OCI-LY7 (cell line): ENCODE measurements around the gene SLCO1A2. TPM values are rescaled to one million over a fixed set of nuclear protein-coding genes. Genes with fewer than 3 reads are reported as not detected.

Experiments
- BruUV-seq: library from RNA; stranded (reverse); fragments of 400-500 nt; replicated peaks from 2 replicates; lab custom pipeline; 2021; lab: Mats Ljungman, UMichigan
- CTCF ChIA-PET: fragments of 300-600 bp; sonication (Branson Sonifier 250); formaldehyde crosslinking; loops from one replicate; lab custom pipeline; 2022; ENCODE audit warnings: antibody characterized with exemption; ENCODE audit not compliant: unreplicated experiment; lab: Charles Lee
- POLR2A ChIA-PET: fragments of 300-600 bp; sonication (Branson Sonifier 250); formaldehyde crosslinking; loops from one replicate; lab custom pipeline; 2022; ENCODE audit warnings: antibody characterized with exemption; lab: Charles Lee
- DNase-seq: peaks from one replicate; pipeline ENCODE4 v3.0.0-alpha.2; 2015; ENCODE audit warnings: low spot score
- H2AFZ ChIP-seq: fragments of 200-600 bp; sonication (generic), shearing (Covaris generic); 2 replicates; pipeline ENCODE4 v1.6.1; 2014; ENCODE audit warnings: mild to moderate bottlenecking, antibody characterized with exemption, low read length, moderate library complexity
- H3K27ac ChIP-seq: fragments of 200-600 bp; sonication (generic); 2 replicates; pipeline ENCODE4 v1.5.1; 2014; ENCODE audit warnings: mixed run types, low read depth, mild to moderate bottlenecking, moderate library complexity, low read length, inconsistent platforms; ENCODE audit not compliant: poor library complexity, severe bottlenecking
- H3K36me3 ChIP-seq: fragments of 200-600 bp; sonication (generic); 2 replicates; pipeline ENCODE4 v1.6.1; 2014; ENCODE audit warnings: mild to moderate bottlenecking, antibody characterized with exemption, low read length, moderate library complexity, mixed read lengths; ENCODE audit not compliant: insufficient read depth
- H3K4me1 ChIP-seq: fragments of 200-600 bp; sonication (generic); 2 replicates; pipeline ENCODE4 v1.5.1; 2014; ENCODE audit warnings: mild to moderate bottlenecking, low read length; ENCODE audit not compliant: insufficient read depth, poor library complexity, severe bottlenecking
- H3K4me2 ChIP-seq: fragments of 200-600 bp; sonication (generic); 2 replicates; pipeline ENCODE4 v1.6.1; 2014; ENCODE audit warnings: mild to moderate bottlenecking, low read length
- H3K4me3 ChIP-seq: fragments of 200-600 bp; sonication (generic); 2 replicates; pipeline ENCODE4 v1.5.1; 2014; ENCODE audit warnings: mild to moderate bottlenecking, low read depth, low read length; ENCODE audit not compliant: poor library complexity, severe bottlenecking
- H3K79me2 ChIP-seq: fragments of 200-600 bp; sonication (generic); 2 replicates; pipeline ENCODE4 v1.6.1; 2016; ENCODE audit warnings: low read depth, mild to moderate bottlenecking, low read length, moderate library complexity, mixed read lengths; ENCODE audit not compliant: insufficient read depth
- H3K9me2 ChIP-seq: fragments of 200-600 bp; sonication (generic); 2 replicates; pipeline ENCODE4 v1.6.1; 2016; ENCODE audit warnings: mild to moderate bottlenecking, low read length, mixed read lengths; ENCODE audit not compliant: insufficient read depth
- H3K9me3 ChIP-seq: fragments of 200-600 bp; sonication (generic); 2 replicates; pipeline ENCODE4 v1.6.1; 2014; ENCODE audit warnings: mild to moderate bottlenecking, mixed run types, low read length, mixed read lengths
- H4K20me1 ChIP-seq: fragments of 200-600 bp; sonication (generic); 2 replicates; pipeline ENCODE4 v1.6.1; 2014; ENCODE audit warnings: mild to moderate bottlenecking, antibody characterized with exemption, low read length, moderate library complexity, mixed read lengths; ENCODE audit not compliant: insufficient read depth
- EZH2phosphoT487 ChIP-seq: fragments of 200-600 bp; sonication (generic); IDR thresholded peaks from 2 replicates; pipeline ENCODE4 v1.6.1; 2018; ENCODE audit warnings: low read depth, borderline replicate concordance, mild to moderate bottlenecking, mixed run types, antibody characterized with exemption, low read length, moderate library complexity, mixed read lengths
- intact Hi-C: fragments of 100-400 bp; cut with micrococcal nuclease; formaldehyde crosslinking; loops from one replicate; pipeline ENCODE4 v1.10.0; 2022; ENCODE audit not compliant: unreplicated experiment
- total RNA-seq, 2 experiments: library from RNA; depleted of rRNA in 1 of 2; stranded (reverse); fragments of >200 nt in 1 of 2; shearing (Covaris generic) in 1 of 2; gene quantifications; 2 replicates each; pipeline ENCODE4 v1.2.3, GENCODE V29; 2014 to 2022
- TF ChIP-seq, protein P1 (sequence below): fragments of 200-600 bp; sonication (generic); conservative IDR thresholded peaks from 2 replicates; pipeline ENCODE4 v1.5.1; 2014; ENCODE audit warnings: mild to moderate bottlenecking, antibody characterized with exemption, low read length, moderate library complexity, mixed read lengths

Gene SLCO1A2
- total RNA-seq, 2 experiments from 2014 or later, result not detected

DNA sequence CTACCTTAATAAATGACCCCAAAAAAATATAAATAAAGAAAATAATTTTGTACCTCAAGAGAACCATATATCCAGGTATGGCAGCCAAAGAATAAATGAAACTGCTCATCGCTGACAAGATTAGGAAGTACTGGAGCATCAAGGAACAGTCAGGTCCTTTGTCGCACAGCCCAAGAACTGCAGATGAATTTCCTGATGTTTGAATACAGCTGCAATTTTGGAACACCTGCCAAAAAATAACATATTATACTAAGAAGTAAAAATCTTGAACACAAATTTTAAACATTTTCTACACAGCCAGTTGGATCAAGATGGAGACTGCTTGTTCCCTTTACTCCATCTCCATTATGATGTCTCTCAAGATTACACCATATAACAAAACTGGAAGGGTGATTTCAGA is 42.6 kb downstream of the SLCO1A2 start:
- H2AFZ ChIP-seq, result no peak overlapping the region
- H3K4me2 ChIP-seq, result no peak overlapping the region
- H3K4me1 ChIP-seq, result no peaks in the 10 kb centered on the region
- intact Hi-C loops, result no loop called here
- CTCF ChIA-PET, result no interaction called here
- TF ChIP-seq, protein P1, sequence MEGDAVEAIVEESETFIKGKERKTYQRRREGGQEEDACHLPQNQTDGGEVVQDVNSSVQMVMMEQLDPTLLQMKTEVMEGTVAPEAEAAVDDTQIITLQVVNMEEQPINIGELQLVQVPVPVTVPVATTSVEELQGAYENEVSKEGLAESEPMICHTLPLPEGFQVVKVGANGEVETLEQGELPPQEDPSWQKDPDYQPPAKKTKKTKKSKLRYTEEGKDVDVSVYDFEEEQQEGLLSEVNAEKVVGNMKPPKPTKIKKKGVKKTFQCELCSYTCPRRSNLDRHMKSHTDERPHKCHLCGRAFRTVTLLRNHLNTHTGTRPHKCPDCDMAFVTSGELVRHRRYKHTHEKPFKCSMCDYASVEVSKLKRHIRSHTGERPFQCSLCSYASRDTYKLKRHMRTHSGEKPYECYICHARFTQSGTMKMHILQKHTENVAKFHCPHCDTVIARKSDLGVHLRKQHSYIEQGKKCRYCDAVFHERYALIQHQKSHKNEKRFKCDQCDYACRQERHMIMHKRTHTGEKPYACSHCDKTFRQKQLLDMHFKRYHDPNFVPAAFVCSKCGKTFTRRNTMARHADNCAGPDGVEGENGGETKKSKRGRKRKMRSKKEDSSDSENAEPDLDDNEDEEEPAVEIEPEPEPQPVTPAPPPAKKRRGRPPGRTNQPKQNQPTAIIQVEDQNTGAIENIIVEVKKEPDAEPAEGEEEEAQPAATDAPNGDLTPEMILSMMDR, result no peak
- TF ChIP-seq EZH2phosphoT487, result no peak
- no peak overlapping the region for H3K4me3 ChIP-seq
- H3K36me3 ChIP-seq, result no peaks in the 10 kb centered on the region
- H3K79me2 ChIP-seq, result no peaks in the 10 kb centered on the region
- H3K27ac ChIP-seq, result no peak overlapping the region
- BruUV-seq, result no TSS peak
- no peaks in the 10 kb centered on the region for H4K20me1 ChIP-seq
- H3K9me2 ChIP-seq, result no peaks in the 10 kb centered on the region
- DNase-seq, result no peak
- POLR2A ChIA-PET, result no interaction called here
- no peaks in the 10 kb centered on the region for H3K9me3 ChIP-seq

DNA sequence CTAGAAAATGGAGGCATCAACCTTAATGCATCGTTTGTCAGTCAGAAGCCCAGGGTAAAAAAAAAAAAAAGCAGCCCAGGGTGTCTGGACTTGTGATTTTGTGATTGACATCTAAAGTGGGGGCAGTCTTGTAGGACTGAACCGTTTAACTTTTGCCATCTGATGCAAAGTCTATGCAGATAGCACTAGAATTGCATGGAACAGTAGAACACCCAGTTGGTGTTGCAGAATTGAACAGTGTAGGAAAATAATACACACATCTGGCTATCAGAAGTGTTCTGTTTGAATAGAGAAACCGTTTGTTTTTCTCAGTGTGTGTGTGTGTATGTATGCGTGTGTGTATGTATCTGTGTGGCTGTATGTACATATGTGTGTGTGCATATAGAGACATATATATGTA is 45.0 kb downstream of the SLCO1A2 start:
- H3K36me3 ChIP-seq, result no peaks in the 10 kb centered on the region
- intact Hi-C loops, result no loop called here
- CTCF ChIA-PET, result no interaction called here
- H2AFZ ChIP-seq, result no peak overlapping the region
- no peaks in the 10 kb centered on the region for H3K9me3 ChIP-seq
- DNase-seq, result no peak
- H3K79me2 ChIP-seq, result no peaks in the 10 kb centered on the region
- no TSS peak for BruUV-seq
- H3K4me2 ChIP-seq, result no peak overlapping the region
- no peaks in the 10 kb centered on the region for H4K20me1 ChIP-seq
- H3K27ac ChIP-seq, result no peak overlapping the region
- H3K4me1 ChIP-seq, result no peaks in the 10 kb centered on the region
- POLR2A ChIA-PET, result no interaction called here
- TF ChIP-seq EZH2phosphoT487, result no peak
- no peaks in the 10 kb centered on the region for H3K9me2 ChIP-seq
- H3K4me3 ChIP-seq, result no peak overlapping the region

DNA sequence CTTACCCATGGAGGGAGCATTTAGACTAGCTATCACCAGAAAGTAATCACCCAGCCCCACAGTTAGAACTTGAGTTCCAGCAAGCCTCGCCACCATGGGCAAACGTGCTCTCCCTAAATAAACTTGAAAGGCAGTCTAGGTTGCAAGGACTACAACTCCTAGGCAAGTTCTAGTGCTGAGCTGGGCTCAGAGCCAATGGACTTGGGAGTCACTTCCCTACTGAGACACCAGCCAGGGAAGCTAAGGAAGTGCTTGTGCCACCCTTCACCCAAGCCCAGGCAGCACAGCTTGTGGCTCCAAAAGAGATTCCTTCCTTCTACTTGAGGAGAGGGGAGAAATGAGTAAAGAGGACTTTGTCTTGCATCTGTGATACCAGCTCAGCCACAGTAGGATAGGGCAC is 57.9 kb downstream of the SLCO1A2 start:
- CTCF ChIA-PET, result no interaction called here
- Histone ChIP-seq H2AFZ (no peak overlapping the region), H3K4me1 (no peaks in the 10 kb centered on the region), H3K27ac (no peak overlapping the region), H3K4me3 (no peak overlapping the region), H3K4me2 (no peak overlapping the region), H3K79me2 (no peaks in the 10 kb centered on the region), H3K9me3 (no peaks in the 10 kb centered on the region), H3K36me3 (no peaks in the 10 kb centered on the region), H3K9me2 (no peaks in the 10 kb centered on the region), H4K20me1 (no peaks in the 10 kb centered on the region)
- intact Hi-C loops, result no loop called here
- no TSS peak for BruUV-seq
- no peak for DNase-seq
- TF ChIP-seq, protein P1, result no peak
- no peak for TF ChIP-seq EZH2phosphoT487
- POLR2A ChIA-PET, result interaction anchor here (0.6 kb wide), 1 partner anchor 35 kb away, joined by 3 read pairs; no protein-coding TSS in a partner anchor
